ENCODE data around the gene RARS2.

Gene RARS2

DNA sequence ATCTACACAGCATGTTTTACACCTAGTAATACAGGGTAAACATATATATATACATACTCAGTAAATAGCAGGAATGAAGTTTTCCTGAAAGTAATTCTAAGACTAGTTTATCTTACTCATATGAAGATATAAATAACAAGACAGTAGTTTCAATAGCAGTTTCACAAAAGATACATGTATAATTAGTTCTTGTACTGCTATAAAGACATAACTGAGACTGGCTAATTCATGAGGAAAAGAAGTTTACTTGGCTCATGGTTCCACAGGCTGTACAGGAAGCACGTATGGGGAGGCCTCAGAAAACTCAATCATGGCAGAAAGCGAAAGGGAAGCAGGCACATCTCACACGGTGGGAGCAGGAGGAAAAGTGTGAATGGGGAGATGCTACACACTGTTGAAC, 16.9 kb downstream of the RARS2 start:
- no peak for FAIRE-seq

DNA sequence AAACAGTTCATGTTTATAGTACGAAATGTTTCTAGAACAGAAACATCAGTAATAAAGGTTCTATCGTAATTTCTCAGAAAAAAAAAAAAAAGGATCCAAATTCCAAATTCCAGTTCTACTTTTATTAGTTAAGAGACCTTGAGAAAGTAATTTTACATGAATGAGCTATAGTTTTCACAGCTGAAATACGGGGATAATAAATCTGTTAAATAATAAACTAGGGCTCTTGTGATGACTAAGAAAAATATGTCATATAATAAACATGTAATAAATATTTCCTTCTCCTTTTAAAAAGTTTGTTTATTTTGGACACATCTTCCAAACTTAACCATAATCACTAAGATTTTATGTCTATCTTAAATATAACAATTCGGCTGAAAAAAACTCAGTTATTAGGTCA, 17.8 kb downstream of the RARS2 start:
- FAIRE-seq: peak; percentile 70

DNA sequence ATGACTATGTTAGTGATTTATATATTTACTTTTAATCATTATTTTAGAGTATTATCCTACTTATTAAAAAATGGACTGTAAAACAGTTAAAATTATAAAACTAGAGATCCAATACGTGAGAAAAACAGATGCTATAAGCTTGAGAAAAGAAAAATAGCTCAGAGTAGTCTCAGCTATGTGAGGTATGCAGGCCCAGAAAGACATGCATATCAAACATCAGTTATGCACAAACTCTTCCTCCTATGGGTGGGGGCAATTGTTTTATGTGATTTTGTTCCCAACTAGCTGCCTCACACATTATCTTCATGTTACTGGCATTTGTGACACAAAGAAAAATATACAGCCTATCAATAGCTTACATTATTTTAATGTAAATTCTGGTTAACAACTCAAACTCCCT, 28.8 kb downstream of the RARS2 start:
- FAIRE-seq: no peak

DNA sequence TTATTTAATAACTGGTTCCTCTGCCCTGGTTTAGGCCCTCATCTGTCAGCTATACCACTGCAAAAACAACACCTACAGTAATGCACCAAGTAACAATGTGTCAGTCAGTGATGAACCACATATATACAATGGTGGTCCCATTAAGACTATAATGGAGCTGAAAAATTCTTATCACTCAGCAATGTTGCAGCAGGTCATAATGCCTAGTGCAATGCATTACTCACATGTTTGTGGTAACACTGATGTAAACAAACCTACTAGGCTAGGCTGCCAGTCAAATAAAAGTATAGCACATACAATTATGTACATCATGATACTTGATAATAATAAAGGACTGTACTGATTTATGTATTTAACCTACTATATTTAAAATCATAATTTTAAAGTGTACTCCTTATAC, 31.3 kb downstream of the RARS2 start:
- no peak for FAIRE-seq

DNA sequence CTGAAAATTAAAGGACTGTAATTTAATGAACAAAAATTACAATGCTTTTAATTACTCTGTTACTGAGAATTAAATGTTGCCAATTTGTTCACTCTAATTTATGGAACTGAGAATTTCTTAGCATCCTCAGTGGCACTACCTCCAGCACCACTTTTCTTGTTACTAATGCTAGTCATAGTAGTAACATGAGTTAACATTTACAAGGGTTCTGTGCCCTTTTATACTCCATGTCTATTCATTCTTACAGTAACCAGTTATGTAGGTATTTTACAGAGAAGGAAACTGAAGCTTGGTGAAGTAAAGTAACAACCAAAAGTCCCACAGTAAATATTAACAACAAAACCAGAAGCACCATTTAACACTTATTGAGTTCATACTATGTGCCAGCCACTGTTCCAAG, 34.3 kb downstream of the RARS2 start:
- FAIRE-seq: no peak

DNA sequence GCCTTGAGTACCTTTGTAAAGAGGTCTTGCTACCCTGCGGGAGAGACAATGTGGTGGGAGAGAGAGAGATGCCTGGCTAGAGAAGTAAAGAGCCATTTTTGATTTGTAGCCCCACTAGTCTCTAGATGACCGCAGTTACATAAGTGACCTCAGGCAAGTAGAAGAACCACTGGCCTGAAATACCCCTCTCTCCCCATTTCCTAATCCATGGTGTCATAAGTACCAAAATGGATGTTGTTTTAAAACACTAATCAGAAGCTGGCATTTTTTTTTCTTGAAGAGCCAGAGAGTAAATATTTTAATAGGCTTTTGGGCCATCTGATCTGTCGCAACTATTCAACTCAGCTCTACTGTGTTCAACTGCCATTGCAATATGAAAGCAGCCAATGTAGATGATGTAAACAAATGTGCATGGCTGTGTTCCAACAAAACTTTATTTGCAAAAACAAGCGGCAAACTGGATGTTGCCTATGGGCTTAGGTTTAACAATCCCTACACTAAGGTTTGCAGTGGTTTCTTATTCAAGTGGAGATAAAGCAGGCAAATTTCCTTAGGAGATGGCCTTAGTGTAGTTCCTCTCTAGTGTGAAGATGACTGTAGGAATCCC, 36.5 kb downstream of the RARS2 start:
- no peak for FAIRE-seq

DNA sequence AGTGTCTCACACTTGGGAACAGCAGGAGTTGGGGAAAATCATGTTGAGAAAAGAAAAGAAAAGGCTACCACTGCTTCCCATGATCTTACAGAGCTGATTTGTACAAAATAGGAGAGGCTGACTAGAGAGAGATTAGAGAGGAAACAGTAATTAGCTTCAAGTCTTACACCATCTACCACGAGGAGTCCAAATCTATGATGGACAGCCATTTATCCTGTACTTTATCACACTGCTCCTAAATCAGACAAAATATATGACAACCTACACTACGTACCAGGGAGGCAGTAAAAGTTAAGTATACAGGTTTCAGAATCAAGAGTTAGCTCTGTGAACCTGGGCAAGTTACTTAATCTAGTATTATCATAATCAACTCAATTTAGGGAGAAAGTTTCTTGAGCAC, 38.0 kb downstream of the RARS2 start:
- FAIRE-seq: no peak

DNA sequence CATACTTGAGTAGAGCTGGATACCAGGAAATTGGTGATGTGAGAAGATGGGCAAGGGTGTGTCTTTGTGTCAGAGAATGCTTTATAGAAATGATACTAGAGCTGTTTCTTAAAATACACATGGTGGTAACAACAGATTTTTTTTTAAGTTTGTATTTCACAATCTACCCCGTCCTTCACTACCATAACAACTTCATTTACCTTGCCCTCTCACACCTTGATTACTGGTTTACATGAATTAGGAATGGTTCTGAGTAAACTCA, 45.4 kb downstream of the RARS2 start:
- no peak for FAIRE-seq

DNA sequence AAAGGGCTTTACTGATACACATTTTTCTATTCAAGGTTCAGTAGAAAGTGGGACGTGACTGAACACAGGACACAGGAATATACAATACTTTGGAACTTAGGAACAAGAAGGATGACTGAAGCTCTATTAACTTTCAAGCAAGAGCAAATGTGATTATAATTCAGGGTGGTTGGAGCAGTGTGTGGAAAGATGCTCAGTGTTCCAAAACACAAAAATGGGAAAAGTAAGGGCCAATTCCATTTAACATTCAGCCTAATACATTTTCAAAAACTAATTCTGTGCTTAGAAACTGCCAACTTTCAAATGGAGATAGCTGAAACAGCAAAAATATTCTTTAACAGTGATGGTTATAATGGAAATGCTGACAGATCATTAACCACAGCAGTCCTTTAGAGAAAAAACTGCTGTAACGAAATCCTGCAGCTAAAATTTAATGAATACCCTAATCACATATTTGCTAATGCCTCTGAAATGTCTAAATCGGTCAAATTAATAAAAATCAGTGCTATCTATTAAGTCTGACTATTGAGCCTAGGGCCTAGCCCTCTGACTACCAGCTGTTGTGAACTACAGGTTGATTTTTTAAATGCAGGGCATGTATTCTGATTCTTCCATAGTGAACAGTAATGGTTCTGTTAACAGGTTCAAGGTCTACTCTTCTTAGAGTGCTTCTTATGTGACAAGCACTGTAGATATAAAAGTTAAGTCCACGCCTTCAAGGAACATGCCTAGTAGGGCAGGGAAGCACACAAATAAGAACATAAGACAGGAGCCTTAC, 45.9 kb downstream of the RARS2 start:
- FAIRE-seq: no peak

DNA sequence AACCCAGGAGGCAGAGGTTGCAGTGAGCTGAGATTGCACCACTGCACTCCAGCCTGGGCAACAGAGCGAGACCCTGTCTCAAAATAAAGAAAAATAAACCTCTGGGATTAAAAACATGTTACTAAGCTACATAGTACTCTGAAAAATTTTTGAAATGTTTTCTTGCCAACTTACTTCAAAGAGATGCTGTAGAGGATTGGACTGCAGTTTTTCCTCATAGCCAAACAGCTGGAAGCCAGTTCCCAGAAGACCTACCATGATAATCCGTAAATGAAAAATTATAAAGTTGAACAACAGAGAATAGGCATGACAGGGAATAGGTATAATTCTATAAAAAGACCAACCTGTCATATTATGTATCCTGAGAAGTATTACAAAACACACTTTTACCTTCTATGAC, 48.0 kb downstream of the RARS2 start:
- no peak for FAIRE-seq

DNA sequence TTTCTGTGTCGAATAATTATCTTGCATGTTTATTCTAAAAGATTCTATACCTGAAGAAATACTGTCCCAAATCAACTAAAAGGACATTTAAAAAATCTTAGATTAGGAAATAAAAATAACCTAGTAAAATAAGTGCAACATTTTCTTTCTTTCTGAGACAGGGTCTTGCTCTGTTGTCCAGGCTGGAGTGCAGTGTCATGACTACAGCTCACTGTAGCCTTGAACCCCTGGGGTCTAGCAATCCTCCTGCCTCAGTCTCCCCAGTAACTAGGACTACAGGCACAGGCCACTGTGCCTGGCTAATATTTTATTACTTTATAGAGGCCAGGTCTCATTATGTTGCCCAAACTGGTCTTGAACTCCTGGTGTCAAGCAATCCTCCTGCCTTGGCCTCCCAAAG, 48.7 kb downstream of the RARS2 start:
- no peak for FAIRE-seq

DNA sequence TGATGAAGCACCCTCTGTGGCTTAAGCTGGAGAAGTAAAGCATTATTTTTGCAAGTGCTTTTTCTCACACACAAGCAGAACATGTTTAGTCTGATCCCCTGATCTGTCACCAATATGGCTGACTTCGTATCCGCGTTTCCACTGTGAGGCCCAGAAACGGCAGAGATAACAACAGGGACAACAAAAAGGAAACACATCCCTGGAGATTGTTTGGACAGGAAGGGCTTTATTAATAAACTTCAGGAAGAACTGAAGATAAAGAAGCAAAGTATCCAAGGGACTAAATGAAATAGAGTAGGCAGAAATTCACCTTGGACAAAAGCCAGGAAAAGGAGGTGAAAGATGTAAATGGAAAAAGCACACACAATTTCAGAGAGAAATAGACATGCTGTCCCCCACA, 49.2 kb downstream of the RARS2 start:
- FAIRE-seq: no peak

DNA sequence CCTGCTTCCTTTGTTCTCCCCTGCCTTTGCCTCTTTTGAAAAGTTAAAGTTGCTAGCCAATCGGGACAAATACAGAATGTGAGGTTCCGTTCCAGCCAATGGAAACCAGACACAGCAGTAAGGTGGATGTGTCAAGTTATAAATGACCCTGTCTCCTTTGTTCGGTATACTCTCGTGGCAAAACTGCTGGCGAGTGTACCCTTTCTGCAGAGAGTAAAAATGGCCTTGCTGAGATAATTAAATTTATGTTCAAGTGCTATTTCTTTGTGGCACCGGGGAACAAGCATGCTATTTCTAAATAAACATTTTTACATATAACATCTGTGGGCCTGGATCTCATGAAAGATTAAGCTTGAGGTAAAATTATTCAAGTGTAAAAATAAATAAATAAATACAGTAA, 50.2 kb downstream of the RARS2 start:
- FAIRE-seq: no peak

DNA sequence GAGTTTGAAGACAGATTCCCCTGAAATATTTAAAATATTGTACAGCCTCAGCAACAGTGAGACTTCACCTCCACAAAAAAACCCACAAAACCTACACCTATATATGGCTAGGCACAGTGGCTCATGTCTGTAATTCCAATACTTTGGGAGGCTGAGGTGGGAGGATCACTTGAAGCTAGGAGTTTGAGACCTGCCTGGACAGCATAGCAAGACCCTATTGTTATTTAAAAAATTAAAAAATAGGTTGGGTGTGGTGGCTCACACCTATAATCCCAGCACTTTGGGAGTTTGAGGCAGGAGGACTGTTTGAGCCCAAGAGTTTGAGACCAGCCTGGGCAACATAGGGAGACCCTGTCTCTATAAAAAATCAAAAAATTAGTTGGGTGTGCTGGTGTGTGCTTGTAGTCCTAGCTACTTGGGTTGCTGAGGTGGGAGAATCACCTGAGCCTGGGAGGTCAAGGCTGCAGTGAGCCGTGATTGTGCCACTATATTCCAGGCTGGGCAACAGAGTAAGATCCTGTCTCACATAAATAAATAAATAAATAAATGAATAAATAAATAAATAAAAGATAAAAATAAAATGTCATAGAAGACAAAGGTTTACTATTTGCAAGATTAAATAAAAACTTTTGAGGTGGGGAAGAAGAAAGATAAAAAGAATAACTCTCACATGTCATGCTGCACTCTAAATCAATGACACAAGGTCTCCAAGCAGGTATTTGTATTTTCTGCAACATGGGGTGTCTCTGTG, 51.1 kb downstream of the RARS2 start:
- FAIRE-seq: no peak

DNA sequence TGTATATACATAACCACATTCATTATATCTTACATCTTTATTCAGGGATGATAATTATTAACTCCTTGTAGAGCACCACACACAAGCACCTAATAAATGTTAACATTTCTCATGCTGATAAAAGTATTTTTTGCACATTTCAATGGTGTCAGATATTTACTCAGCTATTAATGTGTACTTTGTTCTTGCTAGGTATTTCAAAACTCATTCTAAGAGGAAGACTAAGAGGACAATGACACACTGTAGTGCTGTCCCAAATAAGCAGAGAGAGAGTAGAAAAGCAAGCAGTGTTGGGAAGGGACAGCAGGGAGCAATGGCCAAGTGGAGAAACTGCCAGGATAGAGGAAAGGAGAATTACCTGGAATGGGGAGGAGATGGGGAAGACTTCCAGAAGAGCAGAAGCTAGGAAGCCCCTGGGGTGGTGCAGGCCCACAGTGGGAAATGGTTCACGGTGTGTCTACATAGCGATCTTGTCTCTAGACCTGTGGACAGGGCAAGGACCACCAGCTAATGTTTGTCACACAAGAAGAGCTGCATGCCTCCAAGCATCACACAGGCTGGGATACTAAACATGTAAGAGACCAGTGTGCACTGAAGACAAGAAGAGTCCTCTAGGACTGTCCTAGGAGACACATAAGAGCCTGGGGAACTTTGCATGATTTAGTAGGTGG, 55.3 kb downstream of the RARS2 start:
- no peak for FAIRE-seq

DNA sequence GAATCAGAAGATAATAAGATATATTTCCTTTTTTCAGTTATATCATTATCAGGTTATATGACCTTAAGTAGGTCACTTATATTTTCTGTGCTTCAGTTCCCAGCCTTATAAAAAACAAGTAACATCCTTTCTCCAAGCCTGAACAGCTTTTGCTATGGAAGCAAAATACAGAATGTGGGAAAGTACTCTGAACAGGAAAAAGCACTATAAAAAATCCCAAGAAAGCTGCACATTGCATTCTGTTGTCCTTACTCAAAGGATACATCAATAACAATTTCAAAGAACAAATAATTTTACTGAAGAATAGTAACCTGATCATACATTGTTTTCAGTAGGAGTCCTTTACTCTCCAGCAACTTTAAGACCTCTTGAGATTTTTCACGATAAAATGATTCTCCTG, 60.6 kb downstream of the RARS2 start:
- no peak for FAIRE-seq

DNA sequence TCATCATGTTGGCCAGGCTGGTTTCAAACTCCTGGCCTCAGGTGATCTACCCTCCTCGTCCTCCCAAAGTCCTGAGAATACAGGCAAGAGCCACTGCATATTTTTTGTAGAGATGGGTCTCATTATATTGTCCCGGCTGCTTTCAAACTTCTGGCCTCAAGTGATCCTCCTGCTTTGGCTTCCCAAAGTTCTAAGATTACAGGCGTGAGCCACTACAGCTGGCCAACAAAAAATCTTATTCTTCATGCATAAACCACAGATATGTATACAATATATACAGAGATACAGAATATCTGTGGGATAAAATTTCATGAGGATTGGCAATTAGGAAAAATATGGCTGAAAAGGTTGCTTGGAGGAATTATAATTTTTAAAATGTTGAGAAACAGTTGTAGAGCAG, 67.1 kb downstream of the RARS2 start:
- FAIRE-seq: no peak

DNA sequence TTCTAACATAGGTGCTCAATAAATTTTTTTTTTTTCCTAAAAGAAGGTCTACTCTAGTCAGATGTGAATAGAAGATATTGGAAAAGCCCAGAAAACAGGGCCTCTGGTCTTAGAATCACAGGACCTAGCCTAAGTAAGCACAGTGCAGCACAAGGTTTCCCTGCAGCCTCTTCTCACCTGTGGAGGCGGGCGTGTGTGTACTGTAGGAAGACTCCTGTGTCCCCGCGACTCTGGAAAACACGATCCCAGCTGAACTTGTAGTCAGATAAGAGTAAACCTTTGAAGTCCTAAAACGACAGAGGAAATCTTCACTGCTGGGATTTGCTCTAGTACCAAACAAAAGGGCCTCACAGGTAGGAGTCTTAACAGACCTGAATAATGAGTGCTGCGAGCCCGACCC, 71.3 kb downstream of the RARS2 start:
- no peak for FAIRE-seq

DNA sequence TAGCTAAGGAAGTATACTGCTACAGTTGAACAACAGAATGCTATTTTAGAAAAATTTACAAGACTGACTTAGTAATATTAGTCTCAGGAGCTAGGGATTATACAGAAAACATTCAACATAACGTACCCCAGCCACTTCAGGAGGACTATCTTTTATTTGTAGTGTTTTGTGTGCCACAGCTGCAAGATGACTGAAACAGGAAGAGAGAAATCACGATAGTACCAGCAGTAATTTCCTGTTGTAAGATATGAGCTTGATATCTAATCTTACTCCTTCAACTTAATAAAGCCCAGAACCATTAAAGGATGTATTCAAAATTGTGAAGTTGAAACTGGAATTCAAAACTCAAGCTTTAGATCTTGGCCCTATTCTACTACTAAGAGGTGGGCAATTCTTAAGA, 75.0 kb downstream of the RARS2 start:
- FAIRE-seq: no peak

DNA sequence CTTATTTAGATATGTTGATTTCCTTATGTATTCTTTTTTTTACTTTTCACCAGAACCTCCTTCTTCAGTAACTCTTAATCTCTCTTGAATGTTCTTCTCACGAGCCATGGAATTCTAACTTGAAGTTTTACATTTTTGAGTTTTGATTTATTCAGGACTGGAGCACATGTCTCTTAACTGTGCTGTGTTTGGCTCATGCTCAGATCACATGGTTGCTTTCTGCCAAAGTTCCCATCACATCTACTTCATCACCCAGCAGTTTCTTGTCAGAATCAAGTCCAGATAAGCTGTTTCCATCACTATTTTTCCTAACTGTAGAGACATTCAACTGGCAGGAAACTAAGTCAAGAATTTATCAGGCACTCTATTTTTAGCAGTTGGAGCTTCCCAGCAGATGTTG, 85.3 kb downstream of the RARS2 start:
- FAIRE-seq: no peak

DNA sequence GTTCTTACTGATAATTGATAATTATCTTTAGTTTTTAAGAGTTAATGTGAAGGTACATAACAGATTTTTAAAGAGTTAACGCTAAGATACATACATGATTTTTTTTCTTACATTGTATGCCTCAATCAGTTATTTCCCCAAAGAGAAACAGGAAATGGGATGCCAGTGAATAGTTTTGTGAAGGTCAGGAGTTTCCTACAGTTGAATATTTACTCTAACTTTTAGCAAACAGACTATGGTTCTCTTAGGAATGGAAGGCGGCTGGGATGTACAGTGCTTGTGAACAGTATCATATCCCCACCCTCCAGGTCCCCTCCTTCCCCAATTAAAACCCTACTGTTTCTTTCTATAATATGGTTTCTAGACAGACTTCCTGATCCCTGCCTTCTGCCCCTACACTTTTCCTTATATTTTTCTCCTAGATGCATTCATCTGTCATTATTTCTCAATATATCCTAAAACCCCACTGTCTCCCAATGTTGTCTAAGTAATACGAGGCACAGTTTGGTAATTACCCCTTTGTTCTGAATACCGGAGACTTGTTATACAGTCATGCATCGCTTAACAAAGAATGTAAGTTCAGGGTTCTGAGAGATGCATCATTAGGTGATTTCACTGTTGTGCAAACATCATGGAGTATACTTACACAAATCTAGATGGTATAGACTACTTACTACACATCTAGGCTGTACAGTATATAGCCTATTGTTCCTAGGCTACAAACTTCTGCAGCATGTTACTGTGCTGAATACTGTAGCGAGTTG, 87.8 kb downstream of the RARS2 start:
- no peak for FAIRE-seq

DNA sequence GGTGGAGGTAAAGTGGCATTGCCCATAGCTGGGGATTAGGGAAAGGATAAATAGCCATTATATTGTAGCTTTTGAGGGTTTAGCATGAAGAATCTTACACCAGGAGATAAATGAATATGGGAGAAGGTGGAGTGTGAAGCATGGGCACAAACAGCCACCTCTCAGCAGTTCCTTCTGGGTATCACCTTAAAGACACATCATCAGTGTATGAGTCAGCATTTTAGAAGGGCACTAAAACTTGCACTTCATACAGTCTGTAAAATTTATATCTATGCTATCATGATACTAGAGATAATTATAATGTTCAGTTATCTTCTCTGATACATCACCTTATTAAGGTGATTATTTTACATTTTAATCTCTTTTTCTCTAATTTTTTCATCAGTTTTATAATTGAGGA, 91.7 kb downstream of the RARS2 start:
- no peak for FAIRE-seq

DNA sequence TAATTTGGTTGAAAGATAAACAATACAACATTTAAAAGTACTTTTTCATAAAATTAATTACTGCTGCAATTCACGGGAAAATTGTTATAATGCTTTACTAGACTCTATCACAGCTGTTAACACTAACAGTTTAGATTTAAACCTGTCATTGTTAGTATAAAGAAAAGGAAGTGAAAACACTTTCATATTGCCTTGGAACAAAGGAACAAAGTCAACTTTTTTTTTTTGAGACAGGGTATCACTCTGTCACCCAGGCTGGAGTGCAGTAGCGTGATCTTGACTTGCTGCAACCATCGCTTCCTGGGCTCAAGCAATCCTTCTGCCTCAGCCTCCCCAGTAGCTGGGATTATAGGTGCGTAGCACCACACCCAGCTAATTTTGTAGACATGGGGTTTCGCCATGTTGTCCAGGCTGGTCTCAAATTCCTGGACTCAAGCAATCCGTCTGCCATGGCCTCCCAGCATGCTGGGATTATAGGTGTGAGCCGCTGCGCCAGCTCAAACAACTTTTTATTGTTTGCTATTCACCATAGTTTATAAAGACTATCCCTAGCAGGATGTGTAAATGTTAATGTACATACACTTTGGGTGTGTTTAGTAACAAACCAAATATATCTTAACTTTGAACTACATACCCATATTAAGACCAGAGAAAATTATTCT, 94.9 kb downstream of the RARS2 start:
- no peak for FAIRE-seq

Data from G401.6 (cell line).